ENCODE measurements around the gene UBE2O. TPM values are rescaled to one million over a fixed set of nuclear protein-coding genes. Genes with fewer than 3 reads are reported as not detected.

The UBE2O gene
- total RNA-seq, 1 experiment from 2014 or later: 16.2 TPM

DNA sequence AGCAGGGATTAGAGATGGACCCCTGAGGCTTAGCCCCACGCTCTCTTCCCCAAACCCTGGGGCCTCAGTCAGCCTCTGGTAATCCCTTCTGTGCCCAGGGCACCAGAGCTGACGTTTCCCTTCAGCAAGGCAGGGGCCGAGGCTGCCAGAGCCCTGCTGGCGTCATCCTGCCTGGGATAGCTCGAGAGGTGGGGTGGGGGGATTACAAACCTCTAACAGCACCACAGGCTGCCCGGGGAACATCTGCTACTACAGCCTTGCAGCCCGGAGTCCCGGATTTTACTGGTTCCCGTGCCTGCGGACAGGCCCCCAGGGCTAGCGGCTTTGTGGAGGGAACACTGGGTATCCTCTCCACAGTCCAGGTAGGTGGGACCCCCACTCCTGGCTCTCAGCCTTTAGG, 14.4 kb upstream of the UBE2O start, which contains the start of gene AANAT:
TSS of gene AANAT (plus strand) at position 238 of the 400 bp plus-strand sequence. CDS start 1,144 bp downstream, outside the sequence.
- no peak for DNase-seq (ENCODE audit: low spot score)

- no peak for DNase-seq (ENCODE audit: low spot score)
These were observed 13.8 kb upstream of the UBE2O start for GRCh38 chr17:76466775-76467130.

GRCh38 chr17:76462556-76463290, 9.8 kb upstream of the UBE2O start:
- DNase-seq (ENCODE audit: low spot score): no peak

DNA sequence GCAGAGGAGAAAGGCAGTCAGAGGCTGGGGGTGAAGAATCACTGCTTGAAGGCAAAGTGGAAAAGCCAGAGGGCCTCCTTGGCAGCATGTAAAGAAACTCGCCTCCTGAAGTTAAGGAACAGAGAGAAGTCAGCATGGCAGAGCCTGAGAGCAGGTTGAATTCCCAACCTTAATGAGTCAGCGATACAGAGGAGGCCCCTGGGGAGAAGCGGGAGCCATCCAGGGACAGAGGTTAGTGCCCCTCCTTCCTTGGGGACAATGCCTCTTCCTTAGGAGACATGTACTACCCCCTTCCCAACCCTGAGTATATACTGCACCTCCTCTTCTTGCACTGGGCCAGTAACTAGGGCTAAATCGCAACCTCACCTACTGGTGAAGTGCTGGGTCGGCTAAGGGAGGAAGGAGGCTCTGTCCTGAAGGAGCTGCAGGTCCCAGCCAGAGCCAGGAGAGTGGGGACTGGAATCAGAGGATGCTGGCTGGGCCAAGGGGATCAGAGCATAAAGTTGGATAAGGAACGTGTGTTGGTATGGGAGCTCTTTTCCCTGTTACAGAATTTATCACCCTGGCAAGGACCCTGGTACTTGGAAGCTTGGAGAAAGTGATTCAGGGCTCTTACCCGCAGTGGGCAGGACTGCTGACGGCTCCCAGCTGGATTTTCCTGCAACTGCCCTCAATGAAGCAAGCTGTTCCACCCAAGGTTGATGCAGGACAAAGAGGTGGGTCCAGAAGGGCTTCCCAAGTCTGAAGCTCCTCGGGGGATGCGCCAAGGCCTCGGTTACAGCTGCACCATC, 9.0 kb upstream of the UBE2O start:
- DNase-seq (ENCODE audit: low spot score): no peak

DNA sequence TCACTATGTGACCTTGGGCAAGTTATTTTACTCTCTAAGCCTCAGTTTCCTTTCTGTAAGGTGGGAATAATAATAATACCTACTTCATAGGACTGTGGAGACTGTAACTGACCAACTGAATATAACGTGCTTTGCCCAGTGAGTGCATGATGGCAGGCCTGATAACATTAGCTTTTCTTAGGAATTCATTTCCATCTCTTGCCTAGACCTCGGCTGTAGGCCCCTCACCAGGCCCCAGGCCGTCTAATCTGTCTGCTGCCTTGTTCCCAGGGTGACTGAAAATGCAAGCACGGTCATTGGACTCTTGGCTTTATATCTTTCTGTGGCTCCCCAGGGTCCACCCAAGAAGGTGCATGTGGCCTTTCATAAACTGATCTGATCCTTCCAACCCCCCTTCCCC, 6.7 kb upstream of the UBE2O start:
- DNase-seq (ENCODE audit: low spot score): no peak

- peak; percentile 49 for DNase-seq (ENCODE audit: low spot score)
These were observed 5.9 kb upstream of the UBE2O start for GRCh38 chr17:76458580-76459490.

GRCh38 chr17:76453431-76453743, 435 bp upstream of the UBE2O start:
- DNase-seq (ENCODE audit: low spot score): no peak

DNA sequence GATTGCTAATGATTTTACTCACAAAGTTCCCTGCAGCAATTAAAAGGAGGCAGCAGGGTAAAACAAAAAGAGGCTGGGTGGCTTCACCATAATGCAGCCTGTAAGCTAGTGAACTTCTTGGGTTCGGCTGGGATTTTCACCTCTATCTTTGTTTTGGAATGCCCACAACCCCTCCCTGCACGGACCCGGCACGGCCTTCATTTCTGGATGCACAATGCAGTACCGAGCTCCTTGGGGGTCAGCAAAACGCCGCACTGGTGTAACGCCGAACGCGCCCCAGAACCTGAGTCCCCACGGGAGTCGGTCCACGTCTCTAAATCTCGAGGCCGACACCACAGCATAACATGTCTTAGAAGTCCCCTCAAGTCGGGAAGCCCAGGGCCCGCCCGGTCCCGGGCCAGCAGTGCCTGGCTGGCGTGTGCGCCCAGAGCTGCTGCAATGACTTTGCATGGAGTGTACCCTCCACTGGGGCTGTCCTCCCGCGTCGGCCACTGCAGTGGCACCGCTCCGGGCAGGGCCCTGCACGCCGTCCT, 759 bp downstream of the UBE2O start:
- DNase-seq (ENCODE audit: low spot score): no peak

GRCh38 chr17:76451506-76451905, 1.4 kb downstream of the UBE2O start:
- DNase-seq (ENCODE audit: low spot score): no peak

DNA sequence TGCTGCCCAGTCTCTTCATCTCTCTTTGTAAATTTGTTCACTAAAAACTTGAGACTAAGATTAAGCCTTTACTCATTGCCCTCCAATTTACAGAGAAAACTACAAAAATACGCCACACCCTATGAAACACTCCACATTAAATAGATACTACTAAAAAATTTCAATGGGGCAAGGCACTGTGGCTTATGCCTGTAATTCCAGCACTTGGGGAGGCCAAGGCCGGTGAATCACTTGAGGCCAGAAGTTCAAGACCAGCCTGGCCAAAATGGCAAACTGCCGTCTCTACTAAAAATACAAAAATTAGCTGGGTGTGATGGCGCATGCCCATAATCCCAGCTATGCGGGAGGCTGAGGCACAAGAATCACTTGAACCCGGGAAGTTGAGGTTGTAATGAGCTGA, 3.8 kb downstream of the UBE2O start:
- no peak for DNase-seq (ENCODE audit: low spot score)

DNA sequence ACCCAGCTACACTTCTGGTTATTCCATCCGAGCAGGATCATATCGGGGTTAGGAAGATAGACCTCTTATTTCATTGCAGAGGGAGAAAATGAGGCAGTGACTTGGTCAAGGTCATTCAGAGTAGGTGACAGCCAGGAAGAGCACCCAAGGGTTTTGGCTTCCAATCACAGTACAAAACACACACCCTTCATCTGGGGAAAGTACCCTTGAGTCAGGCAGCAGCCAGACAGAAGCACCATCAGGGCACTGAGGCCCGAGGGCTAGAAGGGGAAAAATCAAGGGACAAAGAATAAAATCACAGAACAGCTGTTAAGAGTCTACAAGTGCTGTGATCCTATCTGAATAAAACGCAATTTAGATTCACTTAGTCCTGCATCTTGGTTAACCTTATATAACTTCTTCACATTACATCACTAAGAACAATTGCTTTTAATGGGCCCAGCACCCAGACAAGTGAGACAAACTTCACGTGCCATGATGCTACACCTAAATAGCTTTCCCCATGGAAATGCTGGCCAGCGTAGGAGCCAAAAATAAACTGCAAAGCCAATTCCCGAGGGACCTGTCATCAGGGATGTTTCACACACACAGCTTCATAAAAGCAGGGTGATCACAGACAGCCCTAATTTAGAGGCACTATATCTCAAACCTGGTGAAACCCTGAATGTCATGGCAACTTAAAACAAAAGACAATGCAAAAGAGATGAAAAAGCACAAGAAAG, 4.9 kb downstream of the UBE2O start:
- DNase-seq (ENCODE audit: low spot score): no peak

DNA sequence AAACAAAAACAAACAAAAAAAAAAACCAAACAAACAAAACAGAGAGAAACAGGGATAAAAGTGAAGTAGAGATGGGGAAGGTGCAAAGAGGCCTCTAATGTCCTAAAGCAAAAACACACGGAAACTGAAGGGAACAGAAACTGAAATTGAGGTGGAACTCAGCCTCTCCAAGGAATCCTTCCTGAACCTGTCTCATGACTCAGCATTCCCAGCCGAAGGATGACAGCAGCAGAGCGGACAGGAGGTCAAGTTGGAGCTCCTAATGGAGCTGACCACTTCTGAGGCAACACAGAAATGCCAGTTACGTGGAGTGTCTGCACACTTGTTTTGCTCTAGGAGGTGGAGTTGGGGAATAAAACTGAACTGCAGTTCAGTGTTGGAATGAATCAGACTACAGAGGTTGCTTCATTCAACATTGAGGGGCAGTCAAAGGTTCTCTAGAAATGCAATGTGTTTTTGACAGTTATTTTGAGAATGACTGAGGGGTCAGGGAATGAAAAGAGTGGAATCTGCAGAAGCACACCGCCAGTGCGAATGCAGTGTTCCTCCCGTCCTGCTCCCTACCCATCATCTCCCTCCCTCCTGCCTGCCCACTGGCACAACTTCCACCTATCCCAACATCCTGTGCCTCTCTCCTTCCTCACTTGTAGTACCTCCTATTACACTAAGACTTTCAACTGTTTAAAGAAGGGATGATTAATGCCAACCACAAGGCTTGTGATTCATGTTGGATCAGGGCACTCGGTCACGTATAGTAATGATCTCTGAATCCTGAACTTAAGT, 6.3 kb downstream of the UBE2O start:
- peak; percentile 94 for DNase-seq (ENCODE audit: low spot score)

- DNase-seq (ENCODE audit: low spot score): no peak
These were observed 7.1 kb downstream of the UBE2O start for GRCh38 chr17:76445697-76446448.

- DNase-seq (ENCODE audit: low spot score): no peak
These were observed 8.2 kb downstream of the UBE2O start for GRCh38 chr17:76444518-76445311.

GRCh38 chr17:76442341-76443338, 10.3 kb downstream of the UBE2O start:
- DNase-seq (ENCODE audit: low spot score): no peak

DNA sequence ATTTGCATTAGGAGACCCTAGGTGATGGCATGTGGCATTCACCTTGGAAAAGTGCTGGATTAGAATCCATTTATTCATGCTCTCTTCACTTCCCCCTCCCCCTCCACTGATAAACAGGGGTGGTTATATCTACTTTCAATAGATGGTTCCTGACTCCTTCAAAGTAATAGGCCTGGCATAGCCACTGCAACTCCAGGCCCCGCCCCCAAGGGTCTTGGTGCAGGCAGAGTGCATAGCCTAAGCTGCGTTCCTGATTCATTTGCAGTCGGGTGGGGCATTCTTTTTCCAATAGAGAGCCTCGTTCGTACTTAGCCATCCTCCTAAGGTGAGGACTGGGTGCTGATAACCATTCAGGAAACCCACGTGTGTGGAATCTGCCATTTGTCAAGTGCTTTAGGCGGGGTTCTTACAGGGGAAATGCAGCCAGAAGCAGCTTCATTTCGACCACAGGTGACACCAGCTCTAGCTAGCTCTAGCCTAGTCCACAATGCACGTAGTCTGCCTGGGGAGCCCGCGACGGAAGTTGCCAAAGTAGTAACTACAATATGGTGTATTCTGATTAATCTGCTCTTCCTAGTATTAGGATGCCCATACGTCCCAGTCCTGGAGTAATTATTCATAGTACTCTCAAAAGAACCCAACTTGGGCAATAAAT, 11.1 kb downstream of the UBE2O start:
- DNase-seq (ENCODE audit: low spot score): no peak

DNA sequence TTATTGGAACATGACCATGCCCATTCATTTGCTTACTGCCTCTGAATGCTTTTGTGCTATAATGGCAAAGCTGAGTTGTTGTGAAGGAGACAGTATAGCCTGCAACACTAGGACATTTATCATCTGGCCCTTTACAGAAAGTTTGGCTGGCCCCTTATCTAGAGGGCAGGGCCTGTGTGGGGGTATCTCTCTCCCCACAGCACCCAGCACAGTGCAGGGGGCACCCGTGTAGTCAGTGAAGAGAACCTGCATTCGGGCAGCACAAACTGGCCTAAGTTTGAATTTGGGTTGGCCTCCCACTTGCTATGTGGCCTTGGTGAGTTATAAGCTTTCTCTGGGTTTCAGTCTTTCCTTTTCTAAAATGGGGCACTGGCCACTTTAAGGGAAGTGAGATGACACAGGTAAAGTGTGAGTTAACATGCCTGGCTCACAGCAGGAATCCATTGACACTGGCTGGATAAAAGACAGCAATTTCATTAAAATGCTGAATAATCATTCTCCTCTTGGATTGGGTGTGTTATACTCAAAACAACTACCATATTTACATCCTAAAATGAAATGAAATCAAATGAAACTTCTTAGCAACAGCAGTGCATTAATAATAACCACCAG, 12.1 kb downstream of the UBE2O start:
- no peak for DNase-seq (ENCODE audit: low spot score)
